ENCODE measurements around the gene GLI1. TPM values are rescaled to one million over a fixed set of nuclear protein-coding genes. Genes with fewer than 3 reads are reported as not detected.

GLI1 gene
- total and polyA plus RNA-seq, 2 of the 13 experiments (the other 11 are each of a cell fraction or from before 2014, with no cell fraction given): 0.09 to 0.20 TPM

DNA sequence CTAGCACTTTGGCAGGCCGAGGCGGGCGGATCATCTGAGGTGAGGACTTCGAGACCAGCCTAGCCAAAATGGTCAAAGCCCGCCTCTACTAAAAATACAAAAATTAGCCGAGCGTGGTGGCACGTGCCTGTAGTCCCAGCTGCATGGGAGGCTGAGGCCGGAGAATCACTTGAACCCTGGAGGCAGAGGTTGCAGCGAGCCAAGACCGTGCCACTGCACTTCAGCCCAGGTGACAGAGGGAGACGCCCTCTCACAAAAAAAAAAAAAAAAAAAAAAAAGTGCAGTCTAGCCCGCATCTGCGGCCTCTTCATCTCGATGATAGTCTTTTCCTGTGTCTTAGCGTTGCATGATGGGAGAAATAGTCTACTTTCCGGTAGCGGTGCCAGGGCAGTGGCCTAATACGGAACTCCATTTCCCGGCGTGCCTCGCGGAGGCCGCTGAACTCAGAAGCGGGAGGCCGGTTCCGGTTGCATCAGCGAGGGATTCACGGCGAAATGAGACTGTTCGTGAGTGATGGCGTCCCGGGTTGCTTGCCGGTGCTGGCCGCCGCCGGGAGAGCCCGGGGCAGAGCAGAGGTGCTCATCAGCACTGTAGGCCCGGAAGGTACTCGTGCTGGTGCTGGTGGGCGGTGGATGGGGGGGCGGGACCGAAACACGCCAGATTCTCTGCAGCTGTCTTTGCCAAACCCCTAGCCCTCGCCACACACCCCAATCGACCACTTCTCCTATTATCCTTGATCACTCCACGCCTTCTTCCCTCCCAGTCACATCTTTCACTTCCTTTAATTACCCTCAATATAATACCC lies 28.2 kb downstream of the GLI1 start, which contains the start of gene MARS1 (continued):
- TF ChIP-seq ZNF775 (CRISPR knock-in tag; IDR thresholded peaks at IDR 0.05; ENCODE audit: borderline replicate concordance): no peak
- peak; percentile 92 for TF ChIP-seq CEBPB (IDR thresholded peaks at IDR 0.05; ENCODE audit: borderline replicate concordance, low read depth, low read length)
- no peak for TF ChIP-seq GPN1 (CRISPR knock-in tag; IDR thresholded peaks at IDR 0.05; ENCODE audit: borderline replicate concordance)
- TF ChIP-seq ZNF790 (CRISPR knock-in tag; IDR thresholded peaks at IDR 0.05; ENCODE audit: borderline replicate concordance): no peak
- TF ChIP-seq ZNF562 (CRISPR knock-in tag; IDR thresholded peaks at IDR 0.05; ENCODE audit: borderline replicate concordance): no peak
- no peak; the same call in 1 of the 2 replicates for TF ChIP-seq MED1 (CRISPR knock-in tag; IDR thresholded peaks at IDR 0.05)
- TF ChIP-seq SP4 (CRISPR knock-in tag; IDR thresholded peaks at IDR 0.05): peak; percentile 71
- TF ChIP-seq SIX4 (CRISPR knock-in tag; IDR thresholded peaks at IDR 0.05): no peak
- peak; percentile 85 for TF ChIP-seq ADNP (CRISPR knock-in tag; IDR thresholded peaks at IDR 0.05)
- no peak for TF ChIP-seq ZNF292 (CRISPR knock-in tag; IDR thresholded peaks at IDR 0.05; ENCODE audit: borderline replicate concordance, low read depth)
- peak; percentile 70 for TF ChIP-seq TAF1 (CRISPR knock-in tag; IDR thresholded peaks at IDR 0.05)
- no peak for TF ChIP-seq TOPORS (CRISPR knock-in tag; IDR thresholded peaks at IDR 0.05)
- TF ChIP-seq, protein P1, sequence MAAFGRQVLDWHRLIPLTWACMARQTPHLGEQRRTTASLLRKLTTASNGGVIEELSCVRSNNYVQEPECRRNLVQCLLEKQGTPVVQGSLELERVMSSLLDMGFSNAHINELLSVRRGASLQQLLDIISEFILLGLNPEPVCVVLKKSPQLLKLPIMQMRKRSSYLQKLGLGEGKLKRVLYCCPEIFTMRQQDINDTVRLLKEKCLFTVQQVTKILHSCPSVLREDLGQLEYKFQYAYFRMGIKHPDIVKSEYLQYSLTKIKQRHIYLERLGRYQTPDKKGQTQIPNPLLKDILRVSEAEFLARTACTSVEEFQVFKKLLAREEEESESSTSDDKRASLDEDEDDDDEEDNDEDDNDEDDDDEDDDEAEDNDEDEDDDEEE (CRISPR knock-in tag; IDR thresholded peaks at IDR 0.05): no peak
- TF ChIP-seq, protein P2, sequence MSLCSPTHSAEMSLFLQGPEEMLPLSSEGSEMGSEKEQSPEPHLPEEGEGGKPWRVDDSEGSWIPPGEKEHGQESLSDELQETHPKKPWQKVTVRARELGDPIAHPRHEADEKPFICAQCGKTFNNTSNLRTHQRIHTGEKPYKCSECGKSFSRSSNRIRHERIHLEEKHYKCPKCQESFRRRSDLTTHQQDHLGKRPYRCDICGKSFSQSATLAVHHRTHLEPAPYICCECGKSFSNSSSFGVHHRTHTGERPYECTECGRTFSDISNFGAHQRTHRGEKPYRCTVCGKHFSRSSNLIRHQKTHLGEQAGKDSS (CRISPR knock-in tag; IDR thresholded peaks at IDR 0.05; ENCODE audit: borderline replicate concordance, low read depth): no peak; the same call in 1 of the 2 replicates
- TF ChIP-seq HHEX (CRISPR knock-in tag; IDR thresholded peaks at IDR 0.05): no peak
- TF ChIP-seq IRF2 (CRISPR knock-in tag; IDR thresholded peaks at IDR 0.05): peak; percentile 81
- TF ChIP-seq ZNF792 (CRISPR knock-in tag; IDR thresholded peaks at IDR 0.05): 0 out of 2 replicates have a peak, but pooled peaks have one; percentile 31
- no peak for TF ChIP-seq MATR3 (CRISPR knock-in tag; IDR thresholded peaks at IDR 0.05)
- no peak for TF ChIP-seq HMG20A (CRISPR knock-in tag; IDR thresholded peaks at IDR 0.05; ENCODE audit: borderline replicate concordance)
- TF ChIP-seq, protein P3, sequence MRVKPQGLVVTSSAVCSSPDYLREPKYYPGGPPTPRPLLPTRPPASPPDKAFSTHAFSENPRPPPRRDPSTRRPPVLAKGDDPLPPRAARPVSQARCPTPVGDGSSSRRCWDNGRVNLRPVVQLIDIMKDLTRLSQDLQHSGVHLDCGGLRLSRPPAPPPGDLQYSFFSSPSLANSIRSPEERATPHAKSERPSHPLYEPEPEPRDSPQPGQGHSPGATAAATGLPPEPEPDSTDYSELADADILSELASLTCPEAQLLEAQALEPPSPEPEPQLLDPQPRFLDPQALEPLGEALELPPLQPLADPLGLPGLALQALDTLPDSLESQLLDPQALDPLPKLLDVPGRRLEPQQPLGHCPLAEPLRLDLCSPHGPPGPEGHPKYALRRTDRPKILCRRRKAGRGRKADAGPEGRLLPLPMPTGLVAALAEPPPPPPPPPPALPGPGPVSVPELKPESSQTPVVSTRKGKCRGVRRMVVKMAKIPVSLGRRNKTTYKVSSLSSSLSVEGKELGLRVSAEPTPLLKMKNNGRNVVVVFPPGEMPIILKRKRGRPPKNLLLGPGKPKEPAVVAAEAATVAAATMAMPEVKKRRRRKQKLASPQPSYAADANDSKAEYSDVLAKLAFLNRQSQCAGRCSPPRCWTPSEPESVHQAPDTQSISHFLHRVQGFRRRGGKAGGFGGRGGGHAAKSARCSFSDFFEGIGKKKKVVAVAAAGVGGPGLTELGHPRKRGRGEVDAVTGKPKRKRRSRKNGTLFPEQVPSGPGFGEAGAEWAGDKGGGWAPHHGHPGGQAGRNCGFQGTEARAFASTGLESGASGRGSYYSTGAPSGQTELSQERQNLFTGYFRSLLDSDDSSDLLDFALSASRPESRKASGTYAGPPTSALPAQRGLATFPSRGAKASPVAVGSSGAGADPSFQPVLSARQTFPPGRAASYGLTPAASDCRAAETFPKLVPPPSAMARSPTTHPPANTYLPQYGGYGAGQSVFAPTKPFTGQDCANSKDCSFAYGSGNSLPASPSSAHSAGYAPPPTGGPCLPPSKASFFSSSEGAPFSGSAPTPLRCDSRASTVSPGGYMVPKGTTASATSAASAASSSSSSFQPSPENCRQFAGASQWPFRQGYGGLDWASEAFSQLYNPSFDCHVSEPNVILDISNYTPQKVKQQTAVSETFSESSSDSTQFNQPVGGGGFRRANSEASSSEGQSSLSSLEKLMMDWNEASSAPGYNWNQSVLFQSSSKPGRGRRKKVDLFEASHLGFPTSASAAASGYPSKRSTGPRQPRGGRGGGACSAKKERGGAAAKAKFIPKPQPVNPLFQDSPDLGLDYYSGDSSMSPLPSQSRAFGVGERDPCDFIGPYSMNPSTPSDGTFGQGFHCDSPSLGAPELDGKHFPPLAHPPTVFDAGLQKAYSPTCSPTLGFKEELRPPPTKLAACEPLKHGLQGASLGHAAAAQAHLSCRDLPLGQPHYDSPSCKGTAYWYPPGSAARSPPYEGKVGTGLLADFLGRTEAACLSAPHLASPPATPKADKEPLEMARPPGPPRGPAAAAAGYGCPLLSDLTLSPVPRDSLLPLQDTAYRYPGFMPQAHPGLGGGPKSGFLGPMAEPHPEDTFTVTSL (CRISPR knock-in tag; IDR thresholded peaks at IDR 0.05; ENCODE audit: borderline replicate concordance): 0 out of 2 replicates have a peak, but pooled peaks have one; percentile 47
- no peak for TF ChIP-seq TOE1 (CRISPR knock-in tag; IDR thresholded peaks at IDR 0.05)
- peak; percentile 81 for TF ChIP-seq ZNF224 (CRISPR knock-in tag; IDR thresholded peaks at IDR 0.05)
- no peak; the same call in 1 of the 2 replicates for TF ChIP-seq NCOR1 (IDR thresholded peaks at IDR 0.05; ENCODE audit: borderline replicate concordance, low read length)
- TF ChIP-seq RFX3 (CRISPR knock-in tag; IDR thresholded peaks at IDR 0.05): no peak

Data from HepG2 (cell line).